Measurements from ENCODE around the gene MICU1. TPM values are rescaled to one million over a fixed set of nuclear protein-coding genes. Genes with fewer than 3 reads are reported as not detected.
"Not testable (repeated sequence)": the region's sequence is repeated elsewhere in the genome, so short reads cannot be mapped to it uniquely, and the experiment has no call there.

The MICU1 gene
- total RNA-seq, 6 donors from 2014 or later: 26.9 to 62.9 (median 47.6) TPM

DNA sequence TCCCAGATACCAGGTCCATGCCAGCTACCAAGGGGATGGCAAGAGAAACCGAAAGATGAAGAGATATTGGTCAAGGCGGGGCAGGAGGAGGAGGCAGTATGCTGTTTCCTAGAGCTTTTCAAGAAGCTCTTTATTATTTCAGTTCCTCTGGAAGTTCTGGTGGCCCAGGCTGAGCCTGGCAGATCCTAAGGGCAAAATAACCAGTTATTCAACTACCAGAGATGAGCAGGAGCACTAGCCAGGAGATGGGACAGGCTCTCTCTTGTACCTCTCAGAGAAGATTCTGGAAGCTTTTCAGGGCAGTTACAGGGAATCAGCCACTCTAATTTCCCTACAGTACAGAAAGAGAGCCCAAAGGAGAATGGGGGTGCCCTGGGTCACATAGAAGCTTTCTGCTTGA is 276.4 kb downstream of the MICU1 start:
- H3K27ac ChIP-seq: no peak overlapping the region
- ATAC-seq (ENCODE audit: low FRiP score in 2 of 2) (no peak), DNase-seq (no peak)
- TF ChIP-seq POLR2A (IDR thresholded peaks at IDR 0.05): no peak
- H3K27me3 ChIP-seq: no peaks in the 10 kb centered on the region
- WGBS, 2 donors: 85 to 88% methylated on average over 2 of the region's 2 CpGs
- peaks cover 13 to 33% (median 16%) of the 10 kb centered on the region in 4 donors for H3K4me1 ChIP-seq
- peaks cover 0 to 40% (median 37%) of the 10 kb centered on the region in 4 donors for H3K36me3 ChIP-seq
- no peak overlapping the region for H3K4me3 ChIP-seq
- no peaks in the 10 kb centered on the region for H3K9me3 ChIP-seq

DNA sequence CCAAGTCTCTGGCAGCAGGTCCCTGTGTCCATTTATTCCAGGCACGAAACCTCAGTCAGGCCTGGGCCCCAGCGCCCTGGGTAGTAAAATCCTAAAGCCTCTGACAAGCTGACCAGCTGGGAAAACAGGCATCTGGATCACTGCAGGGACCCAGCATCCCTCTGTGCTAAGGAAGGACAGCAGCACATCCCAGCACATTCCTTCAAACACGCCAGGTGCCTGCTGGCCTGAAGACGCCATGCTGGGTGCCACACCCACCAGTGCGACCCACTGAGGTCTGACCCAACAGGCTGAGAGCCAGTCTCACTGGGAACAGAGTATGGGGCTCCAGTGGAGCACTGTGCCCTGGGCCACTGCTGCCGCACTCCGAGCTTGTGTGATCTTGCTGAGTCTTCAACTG is 277.6 kb downstream of the MICU1 start:
- H3K27ac ChIP-seq: no peak overlapping the region
- peaks cover 0 to 52% (median 49%) of the 10 kb centered on the region in 4 donors for H3K36me3 ChIP-seq
- 86 to 95% methylated on average over 2 to 7 of the region's 7 CpGs for WGBS, 2 donors
- no peaks in the 10 kb centered on the region for H3K27me3 ChIP-seq
- ATAC-seq (ENCODE audit: low FRiP score in 2 of 2) (no peak), DNase-seq (no peak)
- H3K9me3 ChIP-seq: no peaks in the 10 kb centered on the region
- H3K4me3 ChIP-seq: no peak overlapping the region
- peaks cover 7 to 26% (median 12%) of the 10 kb centered on the region in 4 donors for H3K4me1 ChIP-seq
- TF ChIP-seq POLR2A (IDR thresholded peaks at IDR 0.05): no peak
- no peak for TF ChIP-seq POLR2AphosphoS5 (IDR thresholded peaks at IDR 0.05)
- TF ChIP-seq, protein P1, sequence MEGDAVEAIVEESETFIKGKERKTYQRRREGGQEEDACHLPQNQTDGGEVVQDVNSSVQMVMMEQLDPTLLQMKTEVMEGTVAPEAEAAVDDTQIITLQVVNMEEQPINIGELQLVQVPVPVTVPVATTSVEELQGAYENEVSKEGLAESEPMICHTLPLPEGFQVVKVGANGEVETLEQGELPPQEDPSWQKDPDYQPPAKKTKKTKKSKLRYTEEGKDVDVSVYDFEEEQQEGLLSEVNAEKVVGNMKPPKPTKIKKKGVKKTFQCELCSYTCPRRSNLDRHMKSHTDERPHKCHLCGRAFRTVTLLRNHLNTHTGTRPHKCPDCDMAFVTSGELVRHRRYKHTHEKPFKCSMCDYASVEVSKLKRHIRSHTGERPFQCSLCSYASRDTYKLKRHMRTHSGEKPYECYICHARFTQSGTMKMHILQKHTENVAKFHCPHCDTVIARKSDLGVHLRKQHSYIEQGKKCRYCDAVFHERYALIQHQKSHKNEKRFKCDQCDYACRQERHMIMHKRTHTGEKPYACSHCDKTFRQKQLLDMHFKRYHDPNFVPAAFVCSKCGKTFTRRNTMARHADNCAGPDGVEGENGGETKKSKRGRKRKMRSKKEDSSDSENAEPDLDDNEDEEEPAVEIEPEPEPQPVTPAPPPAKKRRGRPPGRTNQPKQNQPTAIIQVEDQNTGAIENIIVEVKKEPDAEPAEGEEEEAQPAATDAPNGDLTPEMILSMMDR (IDR thresholded peaks at IDR 0.05): no peak
- TF ChIP-seq EP300 (IDR thresholded peaks at IDR 0.05): no peak

DNA sequence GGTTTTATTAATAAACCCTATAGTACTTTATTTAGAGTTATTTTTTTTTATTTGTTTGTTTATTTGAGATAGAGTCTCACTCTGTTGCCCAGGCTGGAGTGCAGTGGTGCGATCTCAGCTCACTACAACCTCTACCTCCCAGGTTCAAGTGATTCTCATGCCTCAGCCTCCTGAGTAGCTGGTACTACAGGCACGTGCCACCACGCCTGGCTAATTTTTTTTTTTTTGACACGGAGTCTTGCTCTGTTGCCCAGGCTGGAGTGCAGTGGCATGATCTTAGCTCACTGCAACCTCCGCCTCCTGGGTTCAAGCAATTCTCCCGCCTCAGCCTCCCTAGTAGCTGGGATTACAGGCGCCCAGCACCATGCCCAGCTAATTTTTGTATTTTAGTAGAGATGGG is 279.8 kb downstream of the MICU1 start:
- 87 to 92% methylated on average over 7 of the region's 7 CpGs for WGBS, 2 donors
- not testable (repeated sequence) for H3K4me3 ChIP-seq; DNase-seq; H3K27me3 ChIP-seq; H3K27ac ChIP-seq; H3K9me3 ChIP-seq; ATAC-seq (ENCODE audit: low FRiP score in 2 of 2)
- H3K4me1 ChIP-seq: peaks cover 0 to 11% (median 5%) of the 10 kb centered on the region in 4 donors
- peaks cover 0 to 68% (median 58%) of the 10 kb centered on the region in 4 donors for H3K36me3 ChIP-seq

DNA sequence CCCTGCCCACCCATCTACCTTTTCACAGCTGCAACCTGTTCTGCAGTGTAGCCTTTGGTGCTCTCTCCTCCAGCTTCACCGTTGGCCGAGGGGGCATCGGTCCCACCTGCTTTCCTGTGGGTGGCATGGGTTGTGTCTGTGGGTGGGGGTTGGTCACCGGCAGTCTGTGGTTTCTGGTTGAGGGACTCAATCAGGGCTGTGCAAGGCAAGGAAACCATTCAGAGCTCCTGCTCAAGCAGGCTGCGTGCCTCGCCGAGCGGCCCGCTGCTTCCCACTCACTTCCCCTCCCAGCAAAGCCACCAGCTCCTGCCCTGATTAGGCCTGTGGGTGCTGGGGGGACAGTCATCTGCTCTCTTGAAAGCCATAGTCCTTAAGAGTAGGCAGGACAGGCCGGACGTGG is 280.9 kb downstream of the MICU1 start:
- Histone ChIP-seq H3K27me3 (no peaks in the 10 kb centered on the region), H3K36me3 (peaks cover 0 to 76% (median 57%) of the 10 kb centered on the region in 4 donors), H3K4me3 (no peak overlapping the region), H3K27ac (no peak overlapping the region), H3K4me1 (peaks cover 0 to 22% (median 16%) of the 10 kb centered on the region in 4 donors), H3K9me3 (no peaks in the 10 kb centered on the region)
- ATAC-seq (ENCODE audit: low FRiP score in 2 of 2) (no peak), DNase-seq (peak in 1 of 2 donors; percentile 61)
- no peak for TF ChIP-seq EP300 (IDR thresholded peaks at IDR 0.05)
- 76 to 96% methylated on average over 3 to 8 of the region's 11 CpGs for WGBS, 2 donors

DNA sequence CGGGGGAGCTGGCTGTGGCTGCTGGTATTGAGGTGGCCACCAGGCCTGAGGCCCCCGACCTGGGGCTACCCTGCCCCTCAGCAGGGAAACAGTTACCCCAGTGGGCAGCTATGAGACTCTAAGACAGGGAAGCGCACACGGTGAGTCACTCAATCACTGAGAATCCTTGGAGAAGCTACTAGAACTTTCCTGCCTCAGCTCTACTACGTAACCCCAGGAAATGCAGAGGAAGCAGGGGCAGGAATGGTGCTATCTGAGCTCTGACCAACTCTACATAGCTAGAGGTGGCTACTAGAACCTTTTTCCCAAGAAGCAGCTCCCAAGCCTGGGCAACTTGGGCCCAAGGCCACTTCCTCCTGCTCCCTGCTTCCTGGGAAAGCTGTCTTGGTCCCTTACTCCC is 283.0 kb downstream of the MICU1 start:
- ATAC-seq (ENCODE audit: low FRiP score in 2 of 2): no peak
- Histone ChIP-seq H3K4me3 (no peak overlapping the region), H3K4me1 (peaks cover 0 to 19% (median 16%) of the 10 kb centered on the region in 4 donors), H3K27me3 (no peaks in the 10 kb centered on the region), H3K27ac (no peak overlapping the region), H3K9me3 (no peaks in the 10 kb centered on the region), H3K36me3 (peaks cover 3 to 75% (median 53%) of the 10 kb centered on the region in 4 donors)
- WGBS, 2 donors: 89 to 100% methylated on average over 1 to 5 of the region's 5 CpGs
- DNase-seq: no peak
- TF ChIP-seq EP300 (IDR thresholded peaks at IDR 0.05) (no peak), POLR2AphosphoS5 (IDR thresholded peaks at IDR 0.05) (no peak), POLR2A (IDR thresholded peaks at IDR 0.05) (no peak)
- TF ChIP-seq, protein P1 (IDR thresholded peaks at IDR 0.05): no peak

DNA sequence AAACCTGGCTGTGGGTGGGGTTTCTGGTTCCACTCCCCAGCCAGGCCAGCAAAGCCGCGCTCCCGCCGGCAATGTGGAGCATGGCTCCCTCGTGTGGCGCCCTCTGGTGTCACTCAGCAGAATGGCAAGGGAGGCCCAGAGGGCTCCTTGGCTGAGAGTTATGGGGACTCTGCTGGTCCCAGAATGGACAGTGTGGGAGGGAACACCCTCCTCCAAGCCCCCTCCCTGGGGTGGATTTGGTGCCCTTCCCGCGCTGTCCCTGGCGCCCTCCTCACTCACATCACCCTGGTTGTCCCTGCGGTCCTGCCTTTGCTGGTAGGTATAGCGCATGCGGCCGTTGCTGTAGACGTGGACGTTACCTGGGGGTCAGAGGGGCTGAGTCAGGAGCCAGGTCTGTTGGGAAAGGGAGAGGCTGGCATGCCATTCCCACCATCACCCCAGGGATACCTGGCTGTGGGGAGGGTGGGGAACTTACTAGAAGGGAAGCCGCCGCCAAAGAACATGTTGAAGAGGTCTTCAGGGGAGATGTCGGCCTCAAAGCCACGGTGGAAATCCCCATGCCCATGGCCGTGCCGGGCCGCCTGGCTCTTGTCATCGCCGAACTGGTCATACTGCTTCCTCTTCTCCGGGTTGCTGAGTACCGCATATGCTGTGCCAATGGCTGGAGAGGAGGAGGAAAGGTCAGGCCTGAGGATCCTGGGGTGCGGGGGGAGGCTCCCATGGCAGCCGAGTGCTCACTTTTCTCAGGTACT is 285.2 kb downstream of the MICU1 start:
- peaks cover 14 to 36% (median 32%) of the 10 kb centered on the region in 4 donors for H3K4me1 ChIP-seq
- 52 to 59% methylated on average over 14 to 28 of the region's 28 CpGs for WGBS, 2 donors
- DNase-seq: peak; percentile 86 to 88
- H3K4me3 ChIP-seq: no peak overlapping the region
- peaks cover 4 to 85% (median 63%) of the 10 kb centered on the region in 4 donors for H3K36me3 ChIP-seq
- H3K9me3 ChIP-seq: no peaks in the 10 kb centered on the region
- peak overlapping the region; percentile 51 to 79 (median 64) for H3K27ac ChIP-seq
- peak; percentile 78 to 83 for ATAC-seq (ENCODE audit: low FRiP score in 2 of 2)
- TF ChIP-seq POLR2AphosphoS5 (IDR thresholded peaks at IDR 0.05): no peak
- TF ChIP-seq POLR2A (IDR thresholded peaks at IDR 0.05): peak in 1 of 4 donors; percentile 7
- TF ChIP-seq EP300 (IDR thresholded peaks at IDR 0.05): peak in 1 of 4 donors; percentile 21
- TF ChIP-seq, protein P1 (IDR thresholded peaks at IDR 0.05): peak; percentile 95 to 98 (median 96)
- H3K27me3 ChIP-seq: no peaks in the 10 kb centered on the region

Data from upper lobe of left lung (tissue), 6 donors.